ENCODE results near the gene ACAP1. TPM values are rescaled to one million over a fixed set of nuclear protein-coding genes. Genes with fewer than 3 reads are reported as not detected.

Gene ACAP1
- total RNA-seq, 1 experiment from 2014 or later, result 10.9 TPM

DNA sequence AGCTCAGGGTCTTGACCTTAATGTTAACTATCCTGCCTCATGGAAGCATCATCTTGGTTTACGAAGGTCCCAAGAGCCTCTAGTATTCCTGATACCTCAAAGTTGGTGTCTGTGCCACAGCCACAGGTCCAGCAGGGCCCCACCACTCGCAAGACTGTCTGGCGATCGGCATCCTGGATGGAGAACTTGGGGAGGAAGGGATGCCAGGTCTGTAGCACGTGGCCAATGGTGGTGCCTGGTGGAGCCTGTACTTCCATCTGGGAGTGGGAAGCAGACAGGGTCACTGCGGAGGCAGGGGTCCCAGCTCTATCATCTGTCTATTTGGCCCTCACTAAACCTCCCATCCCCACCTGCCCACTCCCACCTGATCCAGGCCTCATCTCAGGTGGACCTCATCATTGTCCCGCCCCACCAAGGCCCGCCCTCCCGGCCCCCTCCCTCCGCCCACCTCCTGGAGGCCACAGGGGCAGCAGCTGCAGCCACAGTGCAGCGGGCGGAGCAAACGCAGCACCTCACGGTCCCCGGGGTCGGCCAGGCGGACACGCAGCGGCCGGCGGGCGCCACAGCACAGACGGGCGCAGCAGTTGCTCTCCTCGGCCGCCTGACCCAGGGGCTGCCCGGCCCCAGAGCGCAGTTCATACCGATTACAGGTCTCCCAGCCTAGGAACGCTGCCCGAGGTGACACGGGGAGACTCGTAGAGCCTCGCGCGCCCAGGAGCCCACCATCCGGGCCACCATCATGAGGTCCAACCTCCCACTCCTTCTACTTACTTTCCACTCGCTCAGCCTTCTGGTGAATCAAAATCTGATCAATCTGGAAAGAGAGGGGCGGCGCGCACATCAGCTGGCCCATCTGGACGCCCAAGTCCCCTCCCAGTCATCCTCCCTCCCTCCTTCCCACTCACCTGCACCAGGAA is 56.6 kb downstream of the ACAP1 start:
- H3K79me2 ChIP-seq (ENCODE audit: low read depth), result no peaks in the 10 kb centered on the region
- no peak overlapping the region for H3K27ac ChIP-seq
- H3K4me1 ChIP-seq (replicated peaks; ENCODE audit: insufficient read depth), result 0 out of 2 replicates have a peak, but pooled peaks cover 3% of the 10 kb centered on the region
- H3K4me2 ChIP-seq, result peak overlapping the region; percentile 95
- H3K36me3 ChIP-seq (ENCODE audit: low read depth), result no peaks in the 10 kb centered on the region
- H3K9me2 ChIP-seq (ENCODE audit: insufficient read depth), result no peaks in the 10 kb centered on the region
- intact Hi-C loops (cut with micrococcal nuclease; ENCODE audit: unreplicated experiment), result no loop called here
- no peak for DNase-seq
- H2AFZ ChIP-seq, result no peak overlapping the region
- no peaks in the 10 kb centered on the region for H3K27me3 ChIP-seq (ENCODE audit: insufficient read depth, low read depth)
- POLR2A ChIA-PET (ENCODE audit: unreplicated experiment), result interaction anchor here (0.6 to 0.8 kb wide), 3 partner anchors 35 to 92 kb away, joined by 3 to 6 read pairs (median 5); no protein-coding TSS in a partner anchor
- peaks cover 8% of the 10 kb centered on the region; the same call in 1 of the 2 replicates for H3F3A ChIP-seq (ENCODE audit: insufficient read depth, low read depth)
- TF ChIP-seq, protein P1, sequence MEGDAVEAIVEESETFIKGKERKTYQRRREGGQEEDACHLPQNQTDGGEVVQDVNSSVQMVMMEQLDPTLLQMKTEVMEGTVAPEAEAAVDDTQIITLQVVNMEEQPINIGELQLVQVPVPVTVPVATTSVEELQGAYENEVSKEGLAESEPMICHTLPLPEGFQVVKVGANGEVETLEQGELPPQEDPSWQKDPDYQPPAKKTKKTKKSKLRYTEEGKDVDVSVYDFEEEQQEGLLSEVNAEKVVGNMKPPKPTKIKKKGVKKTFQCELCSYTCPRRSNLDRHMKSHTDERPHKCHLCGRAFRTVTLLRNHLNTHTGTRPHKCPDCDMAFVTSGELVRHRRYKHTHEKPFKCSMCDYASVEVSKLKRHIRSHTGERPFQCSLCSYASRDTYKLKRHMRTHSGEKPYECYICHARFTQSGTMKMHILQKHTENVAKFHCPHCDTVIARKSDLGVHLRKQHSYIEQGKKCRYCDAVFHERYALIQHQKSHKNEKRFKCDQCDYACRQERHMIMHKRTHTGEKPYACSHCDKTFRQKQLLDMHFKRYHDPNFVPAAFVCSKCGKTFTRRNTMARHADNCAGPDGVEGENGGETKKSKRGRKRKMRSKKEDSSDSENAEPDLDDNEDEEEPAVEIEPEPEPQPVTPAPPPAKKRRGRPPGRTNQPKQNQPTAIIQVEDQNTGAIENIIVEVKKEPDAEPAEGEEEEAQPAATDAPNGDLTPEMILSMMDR (conservative IDR thresholded peaks at IDR 0.05), result no peak
- no peak for TF ChIP-seq EZH2 (IDR thresholded peaks at IDR 0.05; ENCODE audit: low read depth)
- BruUV-seq (replicated peaks), result no TSS peak
- CTCF ChIA-PET, result no interaction called here
- H3K4me3 ChIP-seq, result peak overlapping the region; percentile 78
- H4K20me1 ChIP-seq (ENCODE audit: insufficient read depth), result no peaks in the 10 kb centered on the region
- no peaks in the 10 kb centered on the region for H3K9me3 ChIP-seq (ENCODE audit: insufficient read depth, low read depth)

DNA sequence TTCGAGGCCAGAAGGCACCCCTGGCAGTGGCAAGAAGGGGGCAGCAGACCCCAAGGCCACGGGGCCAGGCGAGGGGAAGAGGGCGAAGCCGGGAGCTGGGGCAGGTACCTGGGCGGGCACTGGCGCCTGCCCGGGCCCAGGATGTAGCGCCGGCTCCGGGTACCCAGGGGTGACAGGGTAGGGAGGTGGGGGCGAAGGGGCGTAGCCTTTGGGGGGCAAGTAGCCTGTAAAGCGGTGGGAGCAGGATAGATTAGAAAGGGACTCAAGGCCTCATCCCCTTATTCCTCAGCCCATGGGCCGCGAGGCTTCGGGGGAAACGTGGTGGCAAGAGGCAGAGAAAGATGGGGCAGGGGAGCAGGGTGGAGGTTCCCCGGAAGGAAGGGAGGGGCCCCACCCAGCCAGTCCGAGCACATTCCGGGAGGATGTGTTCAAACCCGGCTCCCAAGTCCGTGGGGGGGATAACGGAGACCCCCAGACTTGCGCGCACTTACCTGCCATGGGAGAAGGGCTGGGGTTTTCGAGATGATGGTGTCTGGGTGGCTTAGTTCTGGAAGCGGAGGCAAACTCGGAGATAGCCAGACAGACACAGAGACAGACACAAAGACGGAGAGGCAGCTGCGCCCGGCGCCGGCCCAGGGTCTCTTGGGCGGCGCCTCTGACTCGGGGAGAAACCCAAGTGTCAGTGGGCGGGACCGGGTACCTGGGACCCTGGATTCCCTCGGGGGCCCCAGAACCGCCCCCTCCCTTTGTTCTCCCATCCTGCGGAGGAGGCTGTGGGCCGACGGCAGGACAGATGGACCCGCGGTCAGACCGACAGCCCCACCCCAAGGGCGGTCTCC is 57.5 kb downstream of the ACAP1 start:
- intact Hi-C loops (cut with micrococcal nuclease; ENCODE audit: unreplicated experiment), result loop anchor here (1.0 to 2.0 kb wide), 3 partner anchors 10 to 165 kb away; partner anchors contain the start of genes TMEM256 and TNFSF13
- no peaks in the 10 kb centered on the region for H4K20me1 ChIP-seq (ENCODE audit: insufficient read depth)
- H3K36me3 ChIP-seq (ENCODE audit: low read depth), result no peaks in the 10 kb centered on the region
- CTCF ChIA-PET, result interaction anchor here (1.0 kb wide), 1 partner anchor 42 kb away, joined by 3 read pairs; the partner anchor contains the start of gene TMEM102
- peak overlapping the region; percentile 71; the same call in 1 of the 2 replicates for H2AFZ ChIP-seq
- no peaks in the 10 kb centered on the region for H3K9me3 ChIP-seq (ENCODE audit: insufficient read depth, low read depth)
- H3K4me2 ChIP-seq, result peak overlapping the region; percentile 95
- BruUV-seq (replicated peaks), result TSS peak; percentile 35
- TF ChIP-seq, protein P1 (conservative IDR thresholded peaks at IDR 0.05), result no peak
- H3K4me1 ChIP-seq (replicated peaks; ENCODE audit: insufficient read depth), result 0 out of 2 replicates have a peak, but pooled peaks cover 3% of the 10 kb centered on the region
- no peaks in the 10 kb centered on the region for H3K79me2 ChIP-seq (ENCODE audit: low read depth)
- DNase-seq, result peak in 1 of 2 experiments; percentile 54
- no peaks in the 10 kb centered on the region for H3K27me3 ChIP-seq (ENCODE audit: insufficient read depth, low read depth)
- no peak overlapping the region for H3K27ac ChIP-seq
- H3K9me2 ChIP-seq (ENCODE audit: insufficient read depth), result no peaks in the 10 kb centered on the region
- H3K4me3 ChIP-seq, result peak overlapping the region; percentile 78
- H3F3A ChIP-seq (ENCODE audit: insufficient read depth, low read depth), result peaks cover 8% of the 10 kb centered on the region; the same call in 1 of the 2 replicates
- POLR2A ChIA-PET (ENCODE audit: unreplicated experiment), result interaction anchor here (0.5 to 1.3 kb wide), 8 partner anchors 8 to 196 kb away, joined by 3 to 31 read pairs (median 4); partner anchors contain the start of genes SOX15, TMEM102 and TMEM256

Measured in PC-9 (cell line).